ENCODE data around the gene BOC.

The BOC gene

DNA sequence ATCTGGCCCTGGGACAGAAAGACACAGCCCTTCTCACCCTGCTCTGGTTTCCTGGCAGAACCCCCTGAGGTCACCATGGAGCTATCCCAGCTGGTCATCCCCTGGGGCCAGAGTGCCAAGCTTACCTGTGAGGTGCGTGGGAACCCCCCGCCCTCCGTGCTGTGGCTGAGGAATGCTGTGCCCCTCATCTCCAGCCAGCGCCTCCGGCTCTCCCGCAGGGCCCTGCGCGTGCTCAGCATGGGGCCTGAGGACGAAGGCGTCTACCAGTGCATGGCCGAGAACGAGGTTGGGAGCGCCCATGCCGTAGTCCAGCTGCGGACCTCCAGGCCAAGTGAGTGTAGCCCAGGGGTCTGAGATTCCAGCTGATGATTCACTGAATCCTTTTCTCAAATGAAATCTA, 61.7 kb downstream of the BOC start:
- in situ Hi-C loops (cut with MboI; ENCODE audit: low sequenced_read_pairs, unreplicated experiment): no loop called here
- no peak for DNase-seq (ENCODE audit: low spot score)
- TF ChIP-seq, protein P1, sequence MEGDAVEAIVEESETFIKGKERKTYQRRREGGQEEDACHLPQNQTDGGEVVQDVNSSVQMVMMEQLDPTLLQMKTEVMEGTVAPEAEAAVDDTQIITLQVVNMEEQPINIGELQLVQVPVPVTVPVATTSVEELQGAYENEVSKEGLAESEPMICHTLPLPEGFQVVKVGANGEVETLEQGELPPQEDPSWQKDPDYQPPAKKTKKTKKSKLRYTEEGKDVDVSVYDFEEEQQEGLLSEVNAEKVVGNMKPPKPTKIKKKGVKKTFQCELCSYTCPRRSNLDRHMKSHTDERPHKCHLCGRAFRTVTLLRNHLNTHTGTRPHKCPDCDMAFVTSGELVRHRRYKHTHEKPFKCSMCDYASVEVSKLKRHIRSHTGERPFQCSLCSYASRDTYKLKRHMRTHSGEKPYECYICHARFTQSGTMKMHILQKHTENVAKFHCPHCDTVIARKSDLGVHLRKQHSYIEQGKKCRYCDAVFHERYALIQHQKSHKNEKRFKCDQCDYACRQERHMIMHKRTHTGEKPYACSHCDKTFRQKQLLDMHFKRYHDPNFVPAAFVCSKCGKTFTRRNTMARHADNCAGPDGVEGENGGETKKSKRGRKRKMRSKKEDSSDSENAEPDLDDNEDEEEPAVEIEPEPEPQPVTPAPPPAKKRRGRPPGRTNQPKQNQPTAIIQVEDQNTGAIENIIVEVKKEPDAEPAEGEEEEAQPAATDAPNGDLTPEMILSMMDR (IDR thresholded peaks at IDR 0.05; ENCODE audit: borderline replicate concordance, control extremely low read depth, extremely low read depth, insufficient read depth, missing control alignments): no peak

DNA sequence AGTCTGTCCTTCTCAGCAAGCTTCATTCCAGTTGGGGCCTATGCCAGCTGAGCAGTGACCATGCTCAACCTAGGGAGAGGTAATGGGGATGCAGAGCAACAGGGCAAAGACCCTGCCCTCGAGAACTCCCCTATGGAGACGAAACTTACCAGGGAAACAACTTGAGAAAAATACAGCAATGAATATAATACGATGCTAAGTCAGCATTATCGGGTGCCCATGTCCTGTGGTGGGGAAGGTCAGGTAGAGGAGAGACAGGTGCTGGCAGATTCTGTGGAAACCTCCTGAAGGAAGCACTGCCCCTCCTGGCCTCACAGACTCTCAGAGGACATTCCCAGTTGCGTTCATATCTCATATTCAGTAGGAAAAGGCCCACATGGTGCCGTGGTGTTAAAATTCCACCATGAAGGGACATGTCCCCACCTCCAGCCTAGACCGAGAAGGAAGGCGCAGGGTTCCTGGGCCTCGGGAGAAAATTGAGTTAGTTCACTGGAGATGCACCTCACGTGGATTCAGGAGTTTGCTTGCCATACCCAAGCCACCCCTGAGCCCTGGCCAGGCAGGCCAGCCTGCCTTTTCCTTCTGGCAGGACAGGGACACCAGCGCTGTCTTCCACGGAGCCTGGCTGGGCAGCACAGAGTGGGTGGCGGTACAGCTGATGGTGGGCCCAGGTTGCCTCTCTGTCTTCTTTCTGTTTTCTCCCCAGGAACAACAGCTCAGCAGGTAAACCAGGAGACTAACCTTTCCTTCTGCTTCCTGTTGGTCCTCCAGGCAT, 62.4 kb downstream of the BOC start:
- DNase-seq (ENCODE audit: low spot score): no peak
- in situ Hi-C loops (cut with MboI; ENCODE audit: low sequenced_read_pairs, unreplicated experiment): no loop called here
- TF ChIP-seq, protein P1 (IDR thresholded peaks at IDR 0.05; ENCODE audit: borderline replicate concordance, control extremely low read depth, extremely low read depth, insufficient read depth, missing control alignments): no peak

DNA sequence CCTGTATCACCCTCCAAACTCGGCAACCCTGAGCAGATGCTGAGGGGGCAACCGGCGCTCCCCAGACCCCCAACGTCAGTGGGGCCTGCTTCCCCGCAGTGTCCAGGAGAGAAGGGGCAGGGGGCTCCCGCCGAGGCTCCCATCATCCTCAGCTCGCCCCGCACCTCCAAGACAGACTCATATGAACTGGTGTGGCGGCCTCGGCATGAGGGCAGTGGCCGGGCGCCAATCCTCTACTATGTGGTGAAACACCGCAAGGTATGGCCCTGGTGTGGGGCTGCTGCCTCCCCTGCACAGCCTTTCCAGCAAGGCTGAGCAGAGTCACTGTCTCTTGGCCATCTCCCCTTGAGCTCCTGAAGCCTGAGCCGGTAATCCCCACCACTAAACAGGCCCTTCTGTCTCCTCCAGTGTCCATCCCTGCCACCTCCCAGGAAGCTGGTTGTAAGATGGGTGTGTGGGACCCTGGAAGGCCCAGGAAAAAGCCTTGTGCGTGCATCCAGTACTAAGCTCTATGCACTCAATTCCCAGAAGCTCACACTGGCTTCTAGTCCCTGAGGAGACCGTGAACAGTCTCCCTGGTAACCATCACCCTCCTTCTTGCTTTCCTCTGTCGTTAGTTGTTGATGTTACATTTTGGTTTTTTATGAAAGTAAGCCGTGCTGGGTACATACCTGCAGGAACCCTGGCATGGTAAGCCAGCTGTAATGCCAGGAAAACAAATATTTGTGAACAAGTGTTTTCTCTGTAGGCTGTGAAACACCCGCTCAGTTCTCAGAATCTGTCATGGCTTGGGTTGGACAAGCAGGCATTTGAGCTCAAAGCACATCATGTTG, 63.3 kb downstream of the BOC start:
- TF ChIP-seq, protein P1 (IDR thresholded peaks at IDR 0.05; ENCODE audit: borderline replicate concordance, control extremely low read depth, extremely low read depth, insufficient read depth, missing control alignments): no peak
- DNase-seq (ENCODE audit: low spot score): no peak

DNA sequence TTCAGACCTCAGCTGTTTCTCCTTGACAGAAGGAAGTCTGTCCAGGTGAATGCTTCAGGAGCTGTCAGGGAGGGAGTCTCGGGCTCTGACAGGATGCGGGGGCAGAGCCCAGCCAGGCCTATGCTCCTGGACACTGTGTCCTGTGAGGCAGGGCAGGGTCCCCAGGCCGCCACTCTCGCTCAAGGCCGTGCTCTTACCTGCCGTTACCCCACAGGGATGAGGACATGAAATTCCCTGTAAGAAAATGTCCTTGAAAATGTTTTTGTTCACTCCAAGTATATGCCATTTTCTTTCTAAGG, 63.9 kb downstream of the BOC start:
- no peak for DNase-seq (ENCODE audit: low spot score)
- TF ChIP-seq, protein P1 (IDR thresholded peaks at IDR 0.05; ENCODE audit: borderline replicate concordance, control extremely low read depth, extremely low read depth, insufficient read depth, missing control alignments): no peak
- in situ Hi-C loops (cut with MboI; ENCODE audit: low sequenced_read_pairs, unreplicated experiment): loop anchor here (25.0 kb wide), 1 partner anchor 638 kb away; the partner anchor contains the start of gene CCDC80

More for the DNA sequence above, 63.3 kb downstream of the BOC start:
- in situ Hi-C loops (cut with MboI; ENCODE audit: low sequenced_read_pairs, unreplicated experiment): loop anchor here (25.0 kb wide), 1 partner anchor 637 kb away; the partner anchor contains the start of gene CCDC80

DNA sequence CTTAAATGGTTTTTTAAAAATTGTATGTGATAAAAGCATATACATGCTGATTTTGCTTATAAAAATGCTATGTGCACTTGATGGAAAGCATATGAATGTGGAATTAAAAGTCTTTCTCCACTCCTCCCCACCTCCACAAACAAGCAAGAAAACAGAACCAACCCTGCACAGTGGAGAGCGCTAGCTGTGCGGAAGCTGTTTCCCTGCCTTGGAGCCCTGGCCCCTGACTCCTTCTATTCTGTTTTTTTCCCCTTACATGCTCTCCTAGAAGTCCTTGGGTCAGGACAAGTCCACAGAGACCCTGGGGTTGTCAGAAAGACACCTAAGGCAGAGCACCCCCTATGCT, 64.2 kb downstream of the BOC start:
- TF ChIP-seq, protein P1 (IDR thresholded peaks at IDR 0.05; ENCODE audit: borderline replicate concordance, control extremely low read depth, extremely low read depth, insufficient read depth, missing control alignments): no peak
- in situ Hi-C loops (cut with MboI; ENCODE audit: low sequenced_read_pairs, unreplicated experiment): loop anchor here (25.0 kb wide), 1 partner anchor 638 kb away; the partner anchor contains the start of gene CCDC80
- no peak for DNase-seq (ENCODE audit: low spot score)

DNA sequence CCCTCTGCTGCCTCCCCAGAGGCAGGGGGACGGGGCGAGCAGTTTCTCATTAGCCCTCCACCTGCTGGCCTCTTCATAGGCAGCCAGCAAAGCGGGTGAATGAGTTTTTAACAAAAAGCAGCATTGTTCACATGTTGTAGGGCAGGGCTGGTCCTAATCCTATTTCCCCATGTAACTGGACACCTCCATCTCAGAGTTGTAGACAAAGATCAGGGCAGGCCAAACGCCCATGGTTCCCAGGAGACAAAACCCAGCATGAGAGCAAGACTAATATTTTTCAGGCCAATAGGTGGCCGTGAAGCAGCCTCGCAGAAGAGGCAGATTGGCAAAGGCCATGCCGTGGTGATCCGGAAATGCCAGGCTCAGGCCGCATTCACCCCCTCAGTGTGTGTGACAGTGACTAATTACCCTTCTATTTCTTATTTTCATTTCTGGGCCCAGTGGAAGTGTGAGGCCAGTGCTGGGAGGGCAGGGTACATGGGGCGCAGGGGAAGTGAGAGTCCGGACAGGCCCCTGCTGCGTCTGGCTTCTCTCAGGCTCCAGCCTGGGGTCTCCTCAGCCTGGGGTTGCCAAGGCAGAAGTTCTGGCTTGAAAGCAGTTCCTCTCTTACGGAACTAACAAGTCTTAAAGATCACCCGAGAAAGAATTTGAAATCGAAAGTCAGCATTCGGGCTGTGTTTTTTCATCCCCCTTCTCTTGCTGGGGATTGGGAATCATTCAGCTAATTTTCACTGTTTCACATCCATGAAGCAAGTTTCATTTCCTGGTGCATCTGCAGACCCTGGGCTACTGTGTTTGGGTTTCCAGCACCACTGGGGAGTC, 64.8 kb downstream of the BOC start:
- in situ Hi-C loops (cut with MboI; ENCODE audit: low sequenced_read_pairs, unreplicated experiment): loop anchor here (25.0 kb wide), 1 partner anchor 639 kb away; the partner anchor contains the start of gene CCDC80
- peak; percentile 65 for DNase-seq (ENCODE audit: low spot score)
- TF ChIP-seq, protein P1 (IDR thresholded peaks at IDR 0.05; ENCODE audit: borderline replicate concordance, control extremely low read depth, extremely low read depth, insufficient read depth, missing control alignments): no peak

All from GM13976 (cell line).